ENCODE measurements around the gene RBFOX2. TPM values are rescaled to one million over a fixed set of nuclear protein-coding genes. Genes with fewer than 3 reads are reported as not detected.

The RBFOX2 gene
- total and polyA plus RNA-seq, 4 donors: 14.2 to 53.6 (median 25.6) TPM

GRCh38 chr22:36009085-36009484 lies 19.5 kb downstream of the RBFOX2 start:
- no peak overlapping the region for H3K27ac ChIP-seq (ENCODE audit: low read depth in 1 of 2, low read length in 2 of 2)
- peaks cover 5 to 62% (median 35%) of the 10 kb centered on the region in 4 donors for H3K4me1 ChIP-seq (ENCODE audit: control insufficient read depth in 4 of 4, insufficient read depth in 4 of 4, low read length in 3 of 4)
- TF ChIP-seq HNF4G (IDR thresholded peaks at IDR 0.05) (no peak), GABPA (IDR thresholded peaks at IDR 0.05 in 1 of 2, conservative IDR thresholded peaks at IDR 0.05 in 1 of 2) (no peak), CTCF (IDR thresholded peaks at IDR 0.05; ENCODE audit: low read depth, low read length, missing input control) (no peak), EGR1 (IDR thresholded peaks at IDR 0.05; ENCODE audit: low read depth in 2 of 2) (no peak), RAD21 (IDR thresholded peaks at IDR 0.05) (no peak), TAF1 (conservative IDR thresholded peaks at IDR 0.05) (no peak), RXRA (IDR thresholded peaks at IDR 0.05) (no peak), FOXA1 (IDR thresholded peaks at IDR 0.05) (no peak), FOXA2 (IDR thresholded peaks at IDR 0.05) (no peak), NR2F2 (IDR thresholded peaks at IDR 0.05) (no peak), HNF4A (conservative IDR thresholded peaks at IDR 0.05) (no peak), MAX (IDR thresholded peaks at IDR 0.05) (no peak), YY1 (IDR thresholded peaks at IDR 0.05) (no peak), ATF3 (IDR thresholded peaks at IDR 0.05) (no peak), SP1 (IDR thresholded peaks at IDR 0.05) (no peak), JUND (IDR thresholded peaks at IDR 0.05) (no peak)
- TF ChIP-seq, protein P1, sequence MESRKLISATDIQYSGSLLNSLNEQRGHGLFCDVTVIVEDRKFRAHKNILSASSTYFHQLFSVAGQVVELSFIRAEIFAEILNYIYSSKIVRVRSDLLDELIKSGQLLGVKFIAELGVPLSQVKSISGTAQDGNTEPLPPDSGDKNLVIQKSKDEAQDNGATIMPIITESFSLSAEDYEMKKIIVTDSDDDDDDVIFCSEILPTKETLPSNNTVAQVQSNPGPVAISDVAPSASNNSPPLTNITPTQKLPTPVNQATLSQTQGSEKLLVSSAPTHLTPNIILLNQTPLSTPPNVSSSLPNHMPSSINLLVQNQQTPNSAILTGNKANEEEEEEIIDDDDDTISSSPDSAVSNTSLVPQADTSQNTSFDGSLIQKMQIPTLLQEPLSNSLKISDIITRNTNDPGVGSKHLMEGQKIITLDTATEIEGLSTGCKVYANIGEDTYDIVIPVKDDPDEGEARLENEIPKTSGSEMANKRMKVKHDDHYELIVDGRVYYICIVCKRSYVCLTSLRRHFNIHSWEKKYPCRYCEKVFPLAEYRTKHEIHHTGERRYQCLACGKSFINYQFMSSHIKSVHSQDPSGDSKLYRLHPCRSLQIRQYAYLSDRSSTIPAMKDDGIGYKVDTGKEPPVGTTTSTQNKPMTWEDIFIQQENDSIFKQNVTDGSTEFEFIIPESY (IDR thresholded peaks at IDR 0.05): no peak
- TF ChIP-seq, protein P2, sequence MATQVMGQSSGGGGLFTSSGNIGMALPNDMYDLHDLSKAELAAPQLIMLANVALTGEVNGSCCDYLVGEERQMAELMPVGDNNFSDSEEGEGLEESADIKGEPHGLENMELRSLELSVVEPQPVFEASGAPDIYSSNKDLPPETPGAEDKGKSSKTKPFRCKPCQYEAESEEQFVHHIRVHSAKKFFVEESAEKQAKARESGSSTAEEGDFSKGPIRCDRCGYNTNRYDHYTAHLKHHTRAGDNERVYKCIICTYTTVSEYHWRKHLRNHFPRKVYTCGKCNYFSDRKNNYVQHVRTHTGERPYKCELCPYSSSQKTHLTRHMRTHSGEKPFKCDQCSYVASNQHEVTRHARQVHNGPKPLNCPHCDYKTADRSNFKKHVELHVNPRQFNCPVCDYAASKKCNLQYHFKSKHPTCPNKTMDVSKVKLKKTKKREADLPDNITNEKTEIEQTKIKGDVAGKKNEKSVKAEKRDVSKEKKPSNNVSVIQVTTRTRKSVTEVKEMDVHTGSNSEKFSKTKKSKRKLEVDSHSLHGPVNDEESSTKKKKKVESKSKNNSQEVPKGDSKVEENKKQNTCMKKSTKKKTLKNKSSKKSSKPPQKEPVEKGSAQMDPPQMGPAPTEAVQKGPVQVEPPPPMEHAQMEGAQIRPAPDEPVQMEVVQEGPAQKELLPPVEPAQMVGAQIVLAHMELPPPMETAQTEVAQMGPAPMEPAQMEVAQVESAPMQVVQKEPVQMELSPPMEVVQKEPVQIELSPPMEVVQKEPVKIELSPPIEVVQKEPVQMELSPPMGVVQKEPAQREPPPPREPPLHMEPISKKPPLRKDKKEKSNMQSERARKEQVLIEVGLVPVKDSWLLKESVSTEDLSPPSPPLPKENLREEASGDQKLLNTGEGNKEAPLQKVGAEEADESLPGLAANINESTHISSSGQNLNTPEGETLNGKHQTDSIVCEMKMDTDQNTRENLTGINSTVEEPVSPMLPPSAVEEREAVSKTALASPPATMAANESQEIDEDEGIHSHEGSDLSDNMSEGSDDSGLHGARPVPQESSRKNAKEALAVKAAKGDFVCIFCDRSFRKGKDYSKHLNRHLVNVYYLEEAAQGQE (IDR thresholded peaks at IDR 0.05): no peak
- no peak overlapping the region for H3K9ac ChIP-seq (ENCODE audit: low read depth in 1 of 2, low read length in 2 of 2)
- DNase-seq (ENCODE audit: low spot score): no peak
- WGBS: 75% methylated on average over 3 of the region's 3 CpGs
- no peak overlapping the region for H3K4me3 ChIP-seq (ENCODE audit: low read depth in 1 of 3, low read length in 3 of 3)
- no peaks in the 10 kb centered on the region for H3K27me3 ChIP-seq (ENCODE audit: control insufficient read depth in 4 of 4, insufficient read depth in 4 of 4, low read length in 3 of 4)
- no peaks in the 10 kb centered on the region for H3K36me3 ChIP-seq (ENCODE audit: control insufficient read depth in 4 of 4, insufficient read depth in 3 of 4, low read depth in 1 of 4, low read length in 3 of 4)
- no peaks in the 10 kb centered on the region for H3K9me3 ChIP-seq (ENCODE audit: control insufficient read depth in 4 of 4, low read length in 3 of 4)
